LNCaP clone FGC (cell line): ENCODE measurements around the gene CCDC187.

Source experiments
- DNase-seq: peaks from one replicate; pipeline ENCODE4 v3.0.0-alpha.2; 2011; ENCODE audit warnings: low read depth
- H3K4me3 ChIP-seq: 2 replicates; pipeline ENCODE4 v1.5.1; 2011; ENCODE audit warnings: mild to moderate bottlenecking, low read depth, low read length, control low read depth
- CTCF ChIP-seq: IDR thresholded peaks from 2 replicates; pipeline ENCODE4 v1.5.1; 2012; ENCODE audit warnings: mild to moderate bottlenecking; ENCODE audit not compliant: control insufficient read depth, insufficient read depth; ENCODE audit errors: extremely low read depth

CCDC187 gene

GRCh38 chr9:136331030-136331429, 27.1 kb upstream of the CCDC187 start:
- no peak overlapping the region for H3K4me3 ChIP-seq
- DNase-seq, result no peak
- TF ChIP-seq CTCF, result no peak

DNA sequence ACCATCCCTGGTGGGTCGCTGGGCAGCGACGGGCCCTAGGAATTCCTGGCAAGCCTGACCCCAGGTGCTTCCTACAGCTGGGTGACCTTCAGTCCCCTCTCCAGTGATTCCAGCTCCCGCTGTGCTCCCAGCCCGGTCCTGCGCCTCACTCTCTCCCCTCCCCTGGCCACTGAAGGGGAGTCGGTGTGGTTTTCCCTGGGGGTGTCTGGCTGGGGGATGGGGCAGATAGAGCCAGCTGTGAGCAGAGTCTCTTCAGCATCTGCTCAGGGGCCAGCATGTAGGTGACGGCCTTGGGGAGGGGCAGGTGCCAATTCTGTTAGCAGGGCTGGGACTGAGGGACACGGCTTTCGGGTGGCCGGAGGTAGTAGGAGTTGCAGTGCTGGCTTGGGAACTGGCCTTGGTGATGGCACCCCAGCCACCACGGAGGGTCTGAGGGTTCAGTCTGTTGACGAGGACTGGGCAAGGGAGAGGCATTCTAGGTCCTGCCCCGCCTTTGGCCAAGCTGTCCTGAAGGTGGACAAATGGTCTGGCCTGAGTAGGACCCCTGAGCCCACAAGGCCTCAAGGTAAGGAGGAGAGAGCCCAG, 26.6 kb upstream of the CCDC187 start:
- TF ChIP-seq CTCF, result no peak
- H3K4me3 ChIP-seq, result no peak overlapping the region
- DNase-seq, result no peak

GRCh38 chr9:136329636-136330405, 25.9 kb upstream of the CCDC187 start:
- no peak for DNase-seq
- no peak overlapping the region for H3K4me3 ChIP-seq
- TF ChIP-seq CTCF, result no peak

- no peak for TF ChIP-seq CTCF
- no peak for DNase-seq
- H3K4me3 ChIP-seq, result no peak overlapping the region
Measured at GRCh38 chr9:136329211-136329627, 25.3 kb upstream of the CCDC187 start.

DNA sequence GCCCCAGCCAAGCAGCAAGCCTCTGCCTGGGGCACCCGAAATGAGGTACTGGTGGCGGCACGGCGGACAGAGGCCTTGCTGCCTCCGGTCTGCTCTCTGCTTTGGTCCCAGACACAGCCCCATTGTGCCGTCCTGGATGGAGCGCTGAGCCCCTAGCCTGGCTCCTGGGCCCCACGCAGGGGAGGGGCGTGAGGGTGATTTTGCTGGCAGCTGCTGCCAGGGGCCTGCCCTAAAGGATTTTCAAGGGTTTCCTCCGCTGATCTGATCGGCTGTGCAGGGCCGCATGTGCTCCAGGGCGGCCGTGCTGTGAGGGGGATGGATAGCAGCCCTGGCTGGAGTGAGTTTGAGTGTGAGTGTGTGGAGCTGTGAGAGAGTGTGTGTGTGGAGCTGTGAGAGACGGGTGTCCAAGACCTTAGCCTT, 24.7 kb upstream of the CCDC187 start:
- no peak for TF ChIP-seq CTCF
- peak overlapping the region; percentile 68 for H3K4me3 ChIP-seq
- no peak for DNase-seq

DNA sequence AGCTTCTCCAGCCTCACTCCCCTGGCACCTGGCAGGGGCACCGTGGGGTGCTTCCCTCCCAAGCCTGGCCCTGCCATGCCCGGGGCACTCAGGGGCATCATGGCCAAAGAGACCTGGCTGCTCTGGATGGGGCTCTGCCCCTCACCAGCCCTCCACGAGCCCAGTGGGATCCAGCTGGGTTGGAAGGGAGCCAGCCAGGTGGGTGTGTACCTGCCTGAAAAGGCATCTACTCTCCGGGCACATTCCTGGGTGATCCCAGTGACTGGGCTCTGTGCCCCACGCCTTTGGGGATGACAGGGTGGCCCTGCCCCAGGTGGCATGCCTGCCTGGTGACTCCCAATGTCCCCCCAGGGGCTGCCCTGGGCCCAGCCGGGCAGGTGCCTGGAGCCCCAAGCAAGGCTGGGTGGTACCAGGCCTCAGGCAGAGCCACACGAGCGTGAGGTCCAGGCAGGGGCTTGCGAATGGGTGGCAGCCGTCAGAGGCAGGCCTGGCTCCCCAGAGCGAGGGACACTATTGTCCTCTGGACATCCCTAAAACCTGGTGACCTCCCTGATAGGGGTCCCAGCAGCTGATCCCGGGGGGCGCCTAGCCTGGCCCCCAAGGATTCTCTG, 24.2 kb upstream of the CCDC187 start:
- no peak for TF ChIP-seq CTCF
- no peak for DNase-seq
- peak overlapping the region; percentile 68 for H3K4me3 ChIP-seq
